ENCODE measurements around the gene DUSP8. TPM values are rescaled to one million over a fixed set of nuclear protein-coding genes. Genes with fewer than 3 reads are reported as not detected.

The DUSP8 gene, protein sequence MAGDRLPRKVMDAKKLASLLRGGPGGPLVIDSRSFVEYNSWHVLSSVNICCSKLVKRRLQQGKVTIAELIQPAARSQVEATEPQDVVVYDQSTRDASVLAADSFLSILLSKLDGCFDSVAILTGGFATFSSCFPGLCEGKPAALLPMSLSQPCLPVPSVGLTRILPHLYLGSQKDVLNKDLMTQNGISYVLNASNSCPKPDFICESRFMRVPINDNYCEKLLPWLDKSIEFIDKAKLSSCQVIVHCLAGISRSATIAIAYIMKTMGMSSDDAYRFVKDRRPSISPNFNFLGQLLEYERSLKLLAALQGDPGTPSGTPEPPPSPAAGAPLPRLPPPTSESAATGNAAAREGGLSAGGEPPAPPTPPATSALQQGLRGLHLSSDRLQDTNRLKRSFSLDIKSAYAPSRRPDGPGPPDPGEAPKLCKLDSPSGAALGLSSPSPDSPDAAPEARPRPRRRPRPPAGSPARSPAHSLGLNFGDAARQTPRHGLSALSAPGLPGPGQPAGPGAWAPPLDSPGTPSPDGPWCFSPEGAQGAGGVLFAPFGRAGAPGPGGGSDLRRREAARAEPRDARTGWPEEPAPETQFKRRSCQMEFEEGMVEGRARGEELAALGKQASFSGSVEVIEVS
- 0.44 and 0.50 TPM in 2 replicates for total RNA-seq

DNA sequence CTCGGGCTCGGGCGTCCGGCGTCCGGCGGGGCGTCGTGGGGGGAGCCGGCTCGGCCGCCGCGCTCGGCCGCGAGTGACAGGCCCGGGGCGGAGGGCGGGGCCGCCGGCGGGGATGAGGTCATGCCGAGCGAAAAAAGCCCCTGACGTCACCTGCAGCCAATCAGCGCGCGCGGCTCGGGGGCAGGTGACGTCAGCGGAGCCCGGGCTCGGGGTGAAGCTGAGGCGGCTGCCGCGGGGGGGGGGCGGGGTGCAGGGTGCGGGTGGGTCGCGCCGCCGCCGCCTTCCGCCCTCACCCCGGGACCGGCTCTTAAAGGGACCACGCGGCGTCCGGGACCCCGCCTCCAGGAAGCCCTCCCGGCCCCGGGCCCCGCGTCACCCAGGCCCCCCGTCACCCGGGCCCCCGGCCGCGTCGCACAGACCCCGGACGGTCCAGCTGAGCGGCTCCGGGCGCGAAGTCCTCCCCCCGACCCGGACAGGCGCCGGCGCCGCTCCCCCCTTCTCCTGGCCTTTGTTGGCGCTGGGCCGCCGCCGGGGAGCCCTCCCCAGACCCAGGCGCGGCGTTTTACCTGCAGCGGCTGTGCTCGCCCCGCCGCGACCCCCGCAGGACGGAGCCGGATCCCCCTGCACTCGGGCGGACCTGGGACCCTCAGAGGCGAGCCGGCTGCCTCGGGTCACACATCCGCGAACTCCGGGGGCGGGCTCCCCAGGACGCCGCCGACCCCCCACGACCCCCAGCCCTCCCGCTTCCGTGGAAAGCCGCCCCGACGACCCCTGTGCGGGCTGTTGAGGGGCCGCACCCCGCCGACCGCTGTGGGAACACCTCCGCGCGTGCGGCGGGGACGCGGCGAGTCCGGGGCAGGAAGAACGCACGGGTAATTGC, at the start of gene DUSP8:
Gene DUSP8 (minus strand): TSS at position 75 of the 880 bp plus-strand sequence. CDS start 6,445 bp downstream, outside the sequence.

DNA sequence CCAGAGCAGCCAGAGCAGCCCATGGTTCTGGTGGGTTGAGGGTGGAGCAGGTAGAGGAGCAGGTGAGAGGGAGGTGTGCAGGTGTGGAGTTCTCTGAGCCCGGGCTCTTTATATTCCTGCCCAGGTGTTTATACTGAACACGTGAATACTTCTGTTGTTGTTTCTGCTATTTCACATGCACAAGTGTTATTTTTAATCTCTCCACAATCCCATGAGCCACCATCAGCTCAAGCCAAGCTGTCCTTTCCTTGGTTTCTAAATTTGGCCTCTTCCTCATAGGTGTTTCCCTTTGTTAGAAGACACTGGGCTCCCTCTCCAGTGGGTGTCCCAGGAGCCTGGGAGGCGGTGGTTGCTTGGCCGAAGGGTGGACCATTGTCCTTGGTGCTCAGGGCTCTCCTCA, 36.3 kb upstream of the DUSP8 start, which contains the start of gene KRTAP5-3:
Gene KRTAP5-3 (minus strand): TSS at position 101 of the 400 bp plus-strand sequence. CDS start 78 bp downstream, at position 23.

DNA sequence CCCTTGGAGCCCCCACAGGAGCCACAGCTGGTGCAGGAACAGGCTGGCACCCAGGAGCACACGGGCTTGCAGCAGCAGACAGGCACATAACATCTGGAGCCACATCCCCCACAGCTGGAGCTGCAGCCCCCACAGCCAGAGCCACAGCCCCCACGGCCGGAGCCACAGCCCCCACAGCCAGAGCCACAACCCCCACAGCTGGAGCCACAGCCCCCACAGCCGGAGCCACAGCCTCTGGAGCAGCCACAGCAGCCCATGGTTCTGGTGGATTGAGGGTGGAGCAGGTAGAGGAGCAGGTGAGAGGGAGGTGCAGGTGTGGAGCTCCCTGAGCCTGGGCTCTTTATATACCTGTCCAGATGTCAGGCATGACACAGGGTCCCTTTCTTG, 25.9 kb upstream of the DUSP8 start, which contains the start of gene KRTAP5-2:
Gene KRTAP5-2 (minus strand): TSS at position 301 of the 387 bp plus-strand sequence. CDS start 44 bp downstream, at position 257.

DNA sequence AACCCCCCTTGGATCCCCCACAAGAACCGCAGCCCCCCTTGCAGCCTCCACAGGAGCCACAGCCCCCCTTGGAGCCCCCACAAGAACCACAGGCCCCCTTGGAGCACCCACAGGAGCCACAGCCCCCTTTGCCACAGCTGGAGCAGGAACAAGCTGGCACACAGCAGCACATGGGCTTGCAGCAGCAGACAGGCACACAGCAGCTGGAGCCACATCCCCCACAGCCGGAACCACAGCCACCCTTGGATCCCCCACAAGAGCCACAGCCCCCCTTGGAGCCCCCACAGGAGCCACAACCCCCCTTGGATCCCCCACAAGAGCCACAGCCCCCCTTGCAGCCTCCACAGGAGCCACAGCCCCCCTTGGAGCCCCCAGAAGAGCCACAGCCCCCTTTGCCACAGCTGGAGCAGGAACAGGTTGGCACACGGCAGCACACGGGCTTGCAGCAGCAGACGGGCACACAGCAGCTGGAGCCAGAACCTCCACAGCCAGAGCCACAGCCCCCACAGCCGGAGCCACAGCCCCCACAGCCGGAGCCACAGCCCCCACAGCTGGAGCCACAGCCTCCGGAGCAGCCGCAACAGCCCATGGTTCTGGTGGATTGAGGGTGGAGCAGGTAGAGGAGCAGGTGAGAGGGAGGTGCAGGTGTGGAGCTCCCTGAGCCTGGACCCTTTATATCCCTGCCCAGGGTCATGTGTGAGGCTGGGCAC, 12.7 kb upstream of the DUSP8 start, which contains the start of gene KRTAP5-1:
Gene KRTAP5-1 (minus strand): TSS at position 623 of the 710 bp plus-strand sequence. CDS start 34 bp downstream, at position 589.

Other genes starting within 250 kb of the DUSP8 start
- gene BRSK2, start 182.3 kb downstream of the DUSP8 start, total RNA-seq = 0.50 TPM in 1 of 2 replicates, not detected in the other
- gene MOB2, start 85.5 kb downstream of the DUSP8 start, total RNA-seq = 19.9 and 24.4 TPM in 2 replicates
- gene KRTAP5-1, start 13.0 kb upstream of the DUSP8 start, total RNA-seq = not detected in 2 replicates
- gene KRTAP5-2, start 26.0 kb upstream of the DUSP8 start, total RNA-seq = not detected in 2 replicates
- not detected in 2 replicates for gene KRTAP5-3, start 36.2 kb upstream of the DUSP8 start, total RNA-seq
- gene KRTAP5-4, start 49.9 kb upstream of the DUSP8 start, total RNA-seq = not detected in 2 replicates
- gene KRTAP5-5, start 57.5 kb upstream of the DUSP8 start, total RNA-seq = not detected in 2 replicates
- not detected in 2 replicates for gene KRTAP5-6, start 124.9 kb upstream of the DUSP8 start, total RNA-seq
- gene IFITM10, start 178.3 kb upstream of the DUSP8 start, total RNA-seq = 0.89 and 1.5 TPM in 2 replicates
- gene CTSD, start 191.7 kb upstream of the DUSP8 start, total RNA-seq = 125 and 288 TPM in 2 replicates

Measured in uterine smooth muscle cell (primary cell).